Measurements from ENCODE around the gene REM2.
"Not testable (repeated sequence)": the region's sequence is repeated elsewhere in the genome, so short reads cannot be mapped to it uniquely, and the experiment has no call there.

REM2 gene

GRCh38 chr14:22849212-22849819 is 33.7 kb upstream of the REM2 start:
- no peak for DNase-seq

GRCh38 chr14:22850944-22851764 is 31.9 kb upstream of the REM2 start:
- no peak for DNase-seq

- not testable (repeated sequence) for DNase-seq
Observed at GRCh38 chr14:22852178-22852577, 30.8 kb upstream of the REM2 start.

DNA sequence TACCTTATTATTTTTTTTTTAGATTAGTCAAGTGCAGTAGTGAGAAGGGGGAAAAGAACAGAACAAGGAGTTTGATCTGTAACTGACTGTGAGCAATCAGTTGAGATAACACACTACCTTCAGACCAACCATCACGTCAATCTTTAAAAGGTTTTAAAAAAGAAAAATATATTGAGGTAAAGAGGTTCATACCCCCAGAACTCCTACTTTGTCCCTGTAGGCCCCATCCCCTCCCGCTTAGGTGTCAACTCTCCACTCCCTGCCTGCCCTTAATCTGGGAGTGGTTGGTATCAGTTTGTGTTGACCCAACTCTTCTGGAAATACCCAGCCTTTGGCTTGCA is 30.5 kb upstream of the REM2 start:
- no peak for DNase-seq

- peak; percentile 93 for DNase-seq
Observed at GRCh38 chr14:22852940-22853767, 29.9 kb upstream of the REM2 start.

DNA sequence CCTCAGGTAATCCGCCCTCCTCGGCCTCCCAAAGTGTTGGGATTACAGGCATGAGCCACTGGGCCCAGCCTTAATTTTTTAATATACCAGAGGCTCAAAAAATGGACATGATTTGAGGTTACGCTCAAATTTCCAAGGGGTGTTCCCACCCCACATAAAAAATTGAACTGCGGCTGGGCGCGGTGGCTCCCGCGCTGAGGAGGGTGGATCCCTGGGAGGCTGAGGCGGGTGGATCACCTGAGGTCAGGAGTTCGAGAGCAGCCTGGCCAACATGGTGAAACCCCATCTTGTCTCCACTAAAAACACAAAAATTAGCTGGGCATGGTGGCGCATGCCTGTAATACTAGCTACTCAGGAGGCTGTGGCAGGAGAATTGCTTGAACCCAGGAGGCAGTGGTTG is 28.7 kb upstream of the REM2 start:
- not testable (repeated sequence) for DNase-seq

DNA sequence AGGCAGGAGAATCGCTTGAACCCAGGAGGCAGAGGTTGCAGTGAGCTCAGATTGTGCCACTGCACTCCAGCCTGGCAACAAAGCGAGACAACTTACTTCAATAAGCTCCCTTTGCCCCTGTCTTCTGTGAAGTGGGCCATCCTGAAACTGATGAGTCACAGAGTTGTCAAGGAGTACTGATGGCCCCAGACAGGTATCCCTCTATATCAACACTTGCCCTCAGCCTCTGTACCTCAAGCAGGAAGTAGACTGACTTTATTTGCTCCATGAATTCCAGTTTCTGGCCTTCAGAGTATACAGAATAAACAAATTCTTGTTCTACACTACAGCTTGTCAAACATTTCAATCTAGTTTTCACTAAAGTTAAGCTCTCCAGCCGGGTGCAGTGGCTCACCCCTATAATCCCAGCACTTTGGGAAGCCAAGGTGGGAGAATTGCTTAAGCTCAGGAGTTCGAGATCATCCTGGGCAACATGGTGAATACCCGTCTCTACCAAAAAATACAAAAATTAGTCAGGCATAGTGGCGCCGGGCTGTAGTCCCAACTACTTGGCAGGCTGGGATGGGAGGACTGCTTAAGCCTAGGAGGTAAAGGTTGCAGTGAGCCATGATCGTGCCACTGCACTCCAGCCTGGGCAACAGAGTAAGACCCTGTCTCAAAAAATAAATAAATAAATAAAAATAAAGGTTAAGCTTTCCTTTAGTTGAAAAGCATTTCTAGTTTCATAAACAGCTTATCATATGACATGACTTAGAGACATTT is 27.9 kb upstream of the REM2 start:
- no peak for DNase-seq

GRCh38 chr14:22856428-22856827 is 26.6 kb upstream of the REM2 start:
- no peak for DNase-seq

DNA sequence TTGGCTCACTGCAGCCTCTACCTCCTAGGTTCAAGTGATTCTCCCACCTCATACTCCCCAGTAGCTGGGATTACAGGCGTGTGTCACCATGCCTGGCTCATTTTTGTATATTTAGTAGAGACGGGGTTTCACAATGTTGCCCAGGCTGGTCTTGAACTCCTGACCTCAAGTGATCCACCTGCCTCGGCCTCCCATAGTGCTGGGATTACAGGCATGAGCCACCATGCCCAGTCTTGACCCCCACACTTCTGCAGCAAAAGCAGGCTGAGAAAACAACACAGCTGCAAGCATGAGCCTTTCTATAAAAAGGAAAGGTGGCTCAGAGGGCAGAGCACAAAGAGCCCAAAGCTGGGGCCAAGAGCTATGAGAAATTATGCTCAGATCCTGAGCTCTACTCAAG is 22.6 kb upstream of the REM2 start:
- DNase-seq = not testable (repeated sequence)

DNA sequence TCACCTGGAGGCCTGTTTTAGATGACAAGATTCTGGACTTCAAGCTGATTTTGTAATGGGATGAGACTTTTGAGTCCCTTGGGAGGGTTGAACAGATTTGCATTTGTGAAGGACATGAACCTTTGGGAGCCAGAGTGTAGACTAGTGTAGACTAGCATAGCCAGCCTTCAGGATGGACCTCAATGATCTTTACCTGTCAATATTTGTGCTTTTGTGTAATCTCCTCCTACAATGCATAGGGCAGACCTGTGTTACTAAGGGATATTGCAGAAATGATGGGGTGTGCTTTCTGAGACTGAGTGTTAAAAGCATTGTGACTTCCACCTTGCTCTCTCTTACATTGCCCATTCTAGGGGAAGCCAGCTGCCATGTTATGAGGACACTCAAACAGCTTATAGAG is 21.4 kb upstream of the REM2 start:
- DNase-seq = no peak

- no peak for DNase-seq
Observed at GRCh38 chr14:22864979-22865378, 18.0 kb upstream of the REM2 start.

GRCh38 chr14:22865424-22866405 is 17.3 kb upstream of the REM2 start:
- no peak for DNase-seq

- no peak for DNase-seq
Observed at GRCh38 chr14:22866874-22867273, 16.1 kb upstream of the REM2 start.

- DNase-seq = no peak
Observed at GRCh38 chr14:22870811-22871223, 12.2 kb upstream of the REM2 start.

GRCh38 chr14:22871224-22872032 is 11.6 kb upstream of the REM2 start, which contains the start of gene LRP10:
Gene LRP10 (plus strand): TSS chr14:22871740. CDS start chr14:22872304, 564 bp downstream.
- DNase-seq = peak; percentile 81

DNA sequence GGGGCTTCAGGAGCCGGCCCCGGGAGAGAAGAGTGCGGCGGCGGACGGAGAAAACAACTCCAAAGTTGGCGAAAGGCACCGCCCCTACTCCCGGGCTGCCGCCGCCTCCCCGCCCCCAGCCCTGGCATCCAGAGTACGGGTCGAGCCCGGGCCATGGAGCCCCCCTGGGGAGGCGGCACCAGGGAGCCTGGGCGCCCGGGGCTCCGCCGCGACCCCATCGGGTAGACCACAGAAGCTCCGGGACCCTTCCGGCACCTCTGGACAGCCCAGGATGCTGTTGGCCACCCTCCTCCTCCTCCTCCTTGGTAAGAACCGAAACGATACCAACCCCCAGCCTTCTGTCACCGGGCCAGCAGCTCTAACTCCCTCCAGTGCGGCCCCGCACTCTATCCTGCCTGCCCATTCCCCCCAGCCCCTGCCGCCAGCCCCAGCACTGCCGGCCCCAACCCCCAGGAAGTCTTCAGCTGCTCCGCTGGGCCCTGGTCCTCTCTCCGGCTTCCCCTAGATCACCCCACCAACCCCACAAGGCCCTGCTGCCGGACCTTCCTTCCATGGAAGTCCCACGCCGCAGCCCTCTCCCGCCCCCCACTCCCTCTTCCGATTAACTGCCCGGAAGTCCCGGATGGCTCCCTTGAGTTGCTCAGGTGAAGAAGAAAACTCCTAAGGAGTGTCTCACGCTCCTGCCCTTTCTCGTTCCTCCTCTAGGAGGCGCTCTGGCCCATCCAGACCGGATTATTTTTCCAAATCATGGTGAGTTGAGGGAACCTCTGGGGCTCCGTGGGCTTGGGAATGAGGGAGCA is 10.8 kb upstream of the REM2 start:
- peak; percentile 77 for DNase-seq

DNA sequence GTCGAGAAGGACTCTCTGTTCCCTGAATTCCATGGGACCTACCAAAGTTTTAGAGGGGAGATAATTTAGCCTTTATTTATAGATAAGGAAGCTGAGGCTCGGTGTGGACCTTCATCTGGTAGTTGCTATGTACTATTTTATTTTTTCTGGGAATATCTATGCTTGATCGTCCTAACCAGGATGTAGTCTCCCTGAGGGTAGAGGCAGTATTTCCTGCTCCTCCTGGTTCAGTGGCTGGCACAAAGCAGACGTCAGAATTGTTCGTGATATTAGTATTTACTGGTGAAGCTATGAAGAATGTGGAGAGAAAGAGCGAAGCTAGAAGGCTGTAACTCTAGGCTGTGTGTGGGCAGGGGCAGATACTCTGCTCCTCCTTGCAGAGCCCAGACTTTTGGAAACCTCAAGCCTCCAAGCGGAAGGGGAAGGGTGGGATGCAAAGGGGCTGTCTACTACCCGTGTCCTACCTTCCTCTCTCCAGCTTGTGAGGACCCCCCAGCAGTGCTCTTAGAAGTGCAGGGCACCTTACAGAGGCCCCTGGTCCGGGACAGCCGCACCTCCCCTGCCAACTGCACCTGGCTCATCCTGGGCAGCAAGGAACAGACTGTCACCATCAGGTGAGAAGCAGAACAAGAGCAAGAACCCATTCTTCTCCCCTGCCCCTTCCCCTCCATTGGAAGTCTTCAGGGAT is 10.0 kb upstream of the REM2 start:
- no peak for DNase-seq

- DNase-seq = no peak
Observed at GRCh38 chr14:22875003-22875747, 7.8 kb upstream of the REM2 start.
